Right lobe of liver (tissue), 4 donors: ENCODE data around the gene COTL1.

Experiments used
- POLR2A ChIP-seq: fragments of 450-650 bp; IDR thresholded peaks from one replicate; pipeline ENCODE4 v1.6.1; 2017; ENCODE audit warnings: antibody characterized with exemption, mild to moderate bottlenecking
- TF ChIP-seq, protein P1 (sequence below), 4 donors: fragments of 200-600 bp in 3 of 4; fragments of 450-650 bp in 1 of 4; IDR thresholded peaks; one replicate each; pipeline versions ENCODE4 v1.5.1 to v1.8.0; 2016 to 2022; ENCODE audit warnings: antibody characterized with exemption in 4 of 4, mild to moderate bottlenecking in 2 of 4
- donor health status: DM: no; HTN: no; CAD: no.
- donor health status: DM: no; HTN: no; CAD: no.
- donor health status: DM: no; HTN: yes; CAD: no.

DNA sequence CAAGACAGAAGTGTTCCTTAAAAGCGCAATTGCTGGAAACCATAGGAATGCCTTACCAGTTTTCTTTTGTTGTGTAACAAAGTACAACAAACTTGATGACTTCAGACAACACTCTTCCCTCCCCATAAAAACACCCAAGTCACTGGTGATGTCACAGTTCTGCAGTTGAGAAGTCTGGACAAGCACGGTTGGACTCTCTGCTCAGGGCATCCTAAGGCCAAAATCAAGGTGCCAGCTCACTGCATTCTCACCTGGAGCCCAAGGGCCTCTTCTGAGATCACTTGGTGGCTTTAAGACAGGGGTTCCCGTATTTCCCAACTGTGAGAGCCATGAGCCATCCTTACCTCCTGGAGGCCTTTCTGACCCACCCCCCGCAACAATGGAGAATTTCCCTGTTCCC is 67.8 kb downstream of the COTL1 start:
- TF ChIP-seq, protein P1, sequence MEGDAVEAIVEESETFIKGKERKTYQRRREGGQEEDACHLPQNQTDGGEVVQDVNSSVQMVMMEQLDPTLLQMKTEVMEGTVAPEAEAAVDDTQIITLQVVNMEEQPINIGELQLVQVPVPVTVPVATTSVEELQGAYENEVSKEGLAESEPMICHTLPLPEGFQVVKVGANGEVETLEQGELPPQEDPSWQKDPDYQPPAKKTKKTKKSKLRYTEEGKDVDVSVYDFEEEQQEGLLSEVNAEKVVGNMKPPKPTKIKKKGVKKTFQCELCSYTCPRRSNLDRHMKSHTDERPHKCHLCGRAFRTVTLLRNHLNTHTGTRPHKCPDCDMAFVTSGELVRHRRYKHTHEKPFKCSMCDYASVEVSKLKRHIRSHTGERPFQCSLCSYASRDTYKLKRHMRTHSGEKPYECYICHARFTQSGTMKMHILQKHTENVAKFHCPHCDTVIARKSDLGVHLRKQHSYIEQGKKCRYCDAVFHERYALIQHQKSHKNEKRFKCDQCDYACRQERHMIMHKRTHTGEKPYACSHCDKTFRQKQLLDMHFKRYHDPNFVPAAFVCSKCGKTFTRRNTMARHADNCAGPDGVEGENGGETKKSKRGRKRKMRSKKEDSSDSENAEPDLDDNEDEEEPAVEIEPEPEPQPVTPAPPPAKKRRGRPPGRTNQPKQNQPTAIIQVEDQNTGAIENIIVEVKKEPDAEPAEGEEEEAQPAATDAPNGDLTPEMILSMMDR (IDR thresholded peaks at IDR 0.05), result no peak
- TF ChIP-seq POLR2A, result no peak
